ENCODE data around the gene PTPN18. TPM values are rescaled to one million over a fixed set of nuclear protein-coding genes. Genes with fewer than 3 reads are reported as not detected.

PTPN18 gene
- total and polyA plus RNA-seq, 2 experiments from 2014 or later, result 27.6 to 36.3 TPM

- Histone ChIP-seq H3K4me1 (ENCODE audit: low read depth) (no peaks in the 10 kb centered on the region), H3K9me3 (ENCODE audit: low read depth) (no peaks in the 10 kb centered on the region), H3K4me3 (no peak overlapping the region), H3K27ac (no peak overlapping the region), H3K36me3 (no peaks in the 10 kb centered on the region), H3K27me3 (no peaks in the 10 kb centered on the region)
- no peak for TF ChIP-seq CTCF (IDR thresholded peaks at IDR 0.05; ENCODE audit: low read depth, low read length)
- no peak for DNase-seq (ENCODE audit: low read depth in 1 of 2, low spot score in 1 of 2)
These were observed 10.9 kb downstream of the PTPN18 start for GRCh38 chr2:130366720-130367119.

- no peaks in the 10 kb centered on the region for H3K36me3 ChIP-seq
- H3K27ac ChIP-seq, result no peak overlapping the region
- no peak overlapping the region for H3K4me3 ChIP-seq
- no peak for DNase-seq (ENCODE audit: low read depth in 1 of 2, low spot score in 1 of 2)
- TF ChIP-seq CTCF (IDR thresholded peaks at IDR 0.05; ENCODE audit: low read depth, low read length), result no peak
- H3K4me1 ChIP-seq (ENCODE audit: low read depth), result no peaks in the 10 kb centered on the region
- no peaks in the 10 kb centered on the region for H3K27me3 ChIP-seq
- no peaks in the 10 kb centered on the region for H3K9me3 ChIP-seq (ENCODE audit: low read depth)
These were observed 12.9 kb downstream of the PTPN18 start for GRCh38 chr2:130368786-130369185.

- TF ChIP-seq CTCF (IDR thresholded peaks at IDR 0.05; ENCODE audit: low read depth, low read length), result no peak
- Histone ChIP-seq H3K27ac (no peak overlapping the region), H3K4me3 (no peak overlapping the region)
These were observed 13.6 kb downstream of the PTPN18 start for GRCh38 chr2:130369311-130369964.

GRCh38 chr2:130369965-130370341, 14.1 kb downstream of the PTPN18 start:
- TF ChIP-seq CTCF (IDR thresholded peaks at IDR 0.05; ENCODE audit: low read depth, low read length), result no peak
- Histone ChIP-seq H3K36me3 (no peaks in the 10 kb centered on the region), H3K27me3 (no peaks in the 10 kb centered on the region), H3K9me3 (ENCODE audit: low read depth) (no peaks in the 10 kb centered on the region), H3K4me3 (no peak overlapping the region), H3K4me1 (ENCODE audit: low read depth) (no peaks in the 10 kb centered on the region), H3K27ac (no peak overlapping the region)
- no peak for DNase-seq (ENCODE audit: low read depth in 1 of 2, low spot score in 1 of 2)

More at GRCh38 chr2:130369311-130369964, 13.6 kb downstream of the PTPN18 start:
- Histone ChIP-seq H3K9me3 (ENCODE audit: low read depth) (no peaks in the 10 kb centered on the region), H3K36me3 (no peaks in the 10 kb centered on the region), H3K27me3 (no peaks in the 10 kb centered on the region), H3K4me1 (ENCODE audit: low read depth) (no peaks in the 10 kb centered on the region)
- peak in 1 of 2 donors; percentile 36 for DNase-seq (ENCODE audit: low read depth in 1 of 2, low spot score in 1 of 2)

- no peak for TF ChIP-seq CTCF (IDR thresholded peaks at IDR 0.05; ENCODE audit: low read depth, low read length)
- Histone ChIP-seq H3K4me1 (ENCODE audit: low read depth) (no peaks in the 10 kb centered on the region), H3K27ac (no peak overlapping the region), H3K36me3 (no peaks in the 10 kb centered on the region), H3K9me3 (ENCODE audit: low read depth) (no peaks in the 10 kb centered on the region), H3K27me3 (no peaks in the 10 kb centered on the region), H3K4me3 (no peak overlapping the region)
- DNase-seq (ENCODE audit: low read depth in 1 of 2, low spot score in 1 of 2), result no peak
These were observed 14.6 kb downstream of the PTPN18 start for GRCh38 chr2:130370490-130370889.
